NCI-H1105 treated with DMSO at 0.1 percent for 48 hours (cell line): ENCODE results near the gene ARMC5.
"Not testable (repeated sequence)": the region's sequence is repeated elsewhere in the genome, so short reads cannot be mapped to it uniquely, and the experiment has no call there.

Experiments used
- DNase-seq: peaks from one replicate; lab custom pipeline; 2025; lab: John Stamatoyannopoulos, UW

The ARMC5 gene

DNA sequence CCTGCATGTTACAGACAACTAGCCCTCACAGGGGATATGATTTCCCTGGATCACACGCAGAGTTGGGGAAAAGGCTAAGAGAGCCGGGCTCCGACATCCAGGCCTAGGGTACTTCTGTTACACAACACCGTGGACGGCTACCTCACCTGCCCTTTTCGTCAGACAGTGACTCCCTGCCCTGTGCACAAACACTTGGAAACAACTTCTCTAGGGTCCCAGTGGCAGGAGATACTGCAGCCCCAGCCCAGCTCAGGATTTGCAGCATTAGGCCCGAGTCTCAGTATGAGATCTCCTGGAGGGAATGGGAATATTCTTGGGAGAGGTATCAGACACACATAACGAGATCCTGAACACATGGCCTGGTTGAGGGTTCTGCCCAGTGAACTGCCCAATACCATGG, 40.6 kb downstream of the ARMC5 start:
- DNase-seq, result no peak

DNA sequence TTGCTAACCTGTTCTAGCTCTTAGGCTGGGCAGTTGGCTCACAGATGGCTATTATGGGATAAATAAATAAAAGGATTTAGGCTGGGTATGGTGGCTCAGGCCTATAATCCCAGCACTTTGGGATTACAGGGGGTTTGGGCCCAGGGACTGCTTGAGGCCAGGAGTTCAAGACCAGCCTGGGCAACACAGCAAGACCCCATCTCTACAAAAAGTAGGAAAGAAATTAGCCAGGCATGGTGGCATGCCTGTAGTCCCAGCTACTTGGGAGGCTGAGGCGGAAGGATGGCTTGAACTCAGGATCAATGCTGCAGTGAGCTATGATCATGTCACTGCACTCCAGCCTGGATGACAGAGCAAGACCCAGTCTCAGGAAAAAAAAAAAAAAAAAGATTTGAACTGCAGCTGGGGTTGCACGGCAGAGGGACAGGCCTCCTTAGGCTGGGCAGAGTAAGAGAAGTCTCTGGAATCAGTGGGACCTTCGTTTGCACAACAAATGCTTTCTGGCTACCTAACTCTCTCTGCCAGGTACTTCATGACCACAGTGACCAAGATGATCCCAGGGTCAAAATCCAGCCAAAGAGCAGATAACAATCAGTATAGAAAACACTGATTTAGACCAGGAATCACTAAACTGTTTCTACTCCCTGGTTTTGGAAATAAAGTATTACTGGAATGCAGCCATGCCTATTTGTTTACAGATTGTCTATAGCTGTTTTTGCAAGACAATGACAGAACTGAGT, 42.1 kb downstream of the ARMC5 start:
- no peak for DNase-seq

DNA sequence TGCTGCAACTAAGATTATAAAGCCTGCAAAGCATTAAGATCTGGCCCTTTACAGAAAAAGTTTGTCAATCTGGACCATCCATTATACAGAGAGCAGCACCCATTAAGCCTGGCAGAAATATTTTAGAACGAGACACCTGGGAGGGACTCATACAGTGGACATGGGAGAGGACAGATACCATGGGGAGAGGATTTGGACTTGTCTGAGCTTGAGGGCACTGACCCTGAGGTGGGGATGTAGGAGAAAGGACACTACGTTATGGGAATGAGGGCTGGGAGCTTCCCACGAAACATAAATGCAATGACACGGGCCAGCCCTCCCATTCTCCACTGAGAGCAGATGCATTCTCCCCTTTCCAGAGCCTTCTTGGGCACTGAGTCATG, 42.7 kb downstream of the ARMC5 start:
- DNase-seq, result no peak

DNA sequence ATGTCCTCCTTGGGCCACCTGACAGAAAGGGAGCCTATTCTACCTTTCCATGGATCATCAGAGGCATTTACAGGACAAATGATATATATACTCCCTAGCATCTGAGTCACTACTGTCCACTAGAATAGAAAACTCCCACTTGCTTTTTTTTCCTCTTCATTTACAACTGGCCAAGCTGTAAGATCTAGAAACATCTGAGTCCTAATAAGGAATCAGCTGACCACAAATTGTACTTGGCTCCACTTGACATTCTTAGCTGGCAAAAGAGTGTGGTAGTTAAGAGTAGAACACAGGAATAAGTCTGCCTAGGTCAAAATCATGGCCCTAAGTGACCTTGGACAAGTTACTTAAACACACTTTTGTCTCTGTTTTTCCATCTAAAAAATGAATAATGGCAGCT, 43.7 kb downstream of the ARMC5 start:
- no peak for DNase-seq

DNA sequence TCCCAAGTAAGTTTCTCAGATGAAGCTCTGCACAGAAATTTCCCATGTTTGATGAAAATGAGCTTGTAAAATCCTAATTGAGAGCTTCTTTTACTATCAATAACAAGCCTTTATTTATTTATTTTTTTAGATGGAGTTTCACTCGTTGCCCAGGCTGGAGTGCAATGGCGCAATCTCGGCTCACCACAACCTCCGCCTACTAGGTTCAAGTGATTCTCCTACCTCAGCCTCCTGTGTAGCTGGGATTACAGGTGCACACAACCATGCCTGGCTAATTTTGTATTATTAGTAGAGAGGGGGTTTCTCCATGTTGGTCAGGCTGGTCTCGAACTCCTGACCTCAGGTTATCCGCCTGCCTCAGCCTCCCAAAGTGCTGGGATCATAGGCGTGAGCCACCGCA, 44.3 kb downstream of the ARMC5 start:
- DNase-seq, result not testable (repeated sequence)

DNA sequence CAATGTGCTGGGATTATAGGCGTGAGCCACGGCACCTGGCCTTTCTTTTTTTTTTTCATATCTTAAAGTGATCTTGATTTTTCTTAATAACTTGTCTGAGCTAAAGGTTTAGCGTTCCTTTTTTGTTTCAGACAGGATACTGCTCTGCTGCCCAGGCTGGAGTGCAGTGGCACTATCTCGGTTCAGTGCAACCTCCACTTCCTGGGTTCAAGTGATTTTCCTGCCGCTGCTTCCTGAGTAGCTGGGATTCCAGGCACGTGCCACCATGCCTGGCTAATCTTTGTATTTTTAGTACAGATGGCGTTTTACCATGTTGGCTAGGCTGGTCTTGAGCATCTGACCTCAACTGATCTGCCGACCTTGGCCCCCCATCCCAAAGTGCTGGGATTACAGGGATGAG, 44.9 kb downstream of the ARMC5 start:
- no peak for DNase-seq

DNA sequence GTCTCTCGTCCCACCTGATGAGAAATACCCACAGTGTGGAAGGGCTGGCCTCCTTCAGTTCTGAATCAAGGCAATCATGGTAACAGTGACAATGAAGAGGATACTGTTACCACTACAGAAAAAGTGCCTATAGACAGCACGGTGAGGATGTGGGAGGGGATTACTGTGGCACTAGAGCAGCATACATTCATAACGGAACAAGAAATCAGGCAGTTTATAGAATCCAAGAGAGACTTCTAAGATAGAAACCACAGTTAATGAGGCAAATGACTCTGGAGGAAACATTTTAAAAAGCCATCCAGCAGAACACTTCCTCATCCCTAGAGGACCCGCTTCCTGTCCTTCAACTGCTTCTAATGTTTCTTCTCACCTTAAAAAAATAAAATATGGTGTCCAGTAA, 46.2 kb downstream of the ARMC5 start:
- DNase-seq, result no peak

DNA sequence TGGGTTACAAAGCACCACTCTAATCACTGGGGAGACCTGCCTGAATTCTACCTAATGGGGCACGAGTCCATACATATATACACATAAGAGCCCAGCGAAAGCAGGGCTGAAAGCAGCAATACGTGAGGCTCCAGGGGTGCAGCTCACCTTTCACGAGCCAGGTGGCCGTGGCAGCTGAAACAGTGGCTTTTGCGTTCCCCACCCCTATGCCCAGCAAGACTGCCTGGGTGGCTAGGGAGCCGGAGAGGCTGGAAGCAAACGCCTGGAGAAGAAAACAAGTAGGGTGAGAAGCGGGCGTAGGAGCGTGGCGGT, 48.3 kb downstream of the ARMC5 start:
- DNase-seq, result no peak

DNA sequence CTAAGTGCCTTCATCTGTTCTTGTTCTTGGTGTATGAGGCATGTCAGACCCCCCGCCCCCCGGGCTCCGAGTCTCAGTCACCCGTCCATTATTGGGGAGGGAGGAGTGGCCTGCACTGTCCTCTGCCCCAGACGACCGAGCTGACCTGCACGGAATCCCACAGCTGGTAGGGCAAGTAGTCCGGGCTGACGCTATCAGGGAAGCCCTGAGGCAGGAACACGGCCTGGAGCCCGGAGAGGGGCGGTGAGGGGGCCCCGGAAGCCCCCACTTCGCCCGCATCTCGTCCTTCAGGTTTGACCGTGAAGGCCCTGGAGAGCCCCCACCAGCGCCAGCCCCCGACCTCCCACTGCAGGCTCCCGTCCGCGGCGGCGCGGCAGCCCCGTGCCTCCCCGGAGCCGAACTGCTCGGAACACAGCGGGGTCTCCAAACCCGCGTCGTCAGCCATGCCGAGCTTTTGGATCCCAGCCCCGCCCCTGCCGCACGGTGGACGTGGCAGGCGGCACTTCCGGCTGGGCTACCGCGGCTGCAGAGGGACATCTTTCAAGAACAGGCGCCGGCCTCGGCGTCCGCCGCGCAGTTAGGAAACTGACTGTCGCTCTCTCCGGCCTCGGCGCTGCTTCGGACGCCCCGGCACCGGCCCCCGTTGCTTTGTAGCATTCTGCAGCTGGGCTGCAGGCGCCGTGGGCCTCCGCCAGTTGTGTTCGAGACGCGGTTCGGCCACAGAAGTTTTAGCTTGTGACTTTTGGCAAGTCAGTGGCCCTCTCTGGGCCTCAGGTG, 48.8 kb downstream of the ARMC5 start, which contains the start of gene RUSF1:
Gene RUSF1 (minus strand): TSS at position 463 of the 777 bp plus-strand sequence. CDS start 18 bp downstream, at position 445.
- peak; percentile 79 for DNase-seq

DNA sequence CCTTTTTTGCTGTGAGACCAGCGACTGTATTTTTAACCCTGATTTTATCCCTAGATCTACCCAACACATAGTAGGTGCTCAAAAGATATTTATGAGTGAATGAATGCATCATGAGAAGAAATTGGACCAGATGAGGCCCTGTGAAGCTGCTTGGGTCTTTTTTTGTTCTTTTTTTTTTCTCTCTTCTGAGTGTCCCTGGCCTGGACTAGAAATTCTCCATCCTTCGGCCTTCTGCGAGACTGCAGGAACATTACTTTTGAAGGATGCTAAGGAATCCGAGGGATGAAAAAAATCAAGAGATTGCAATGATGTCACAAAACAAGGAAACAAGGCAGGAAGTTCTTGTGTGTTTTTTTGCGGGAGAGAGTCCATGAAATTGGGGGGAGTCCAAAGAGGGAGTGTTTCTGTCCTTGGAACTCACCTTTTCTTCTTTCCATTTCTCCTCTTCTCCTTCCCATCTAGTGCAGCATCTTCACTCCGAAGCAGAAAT, 49.5 kb downstream of the ARMC5 start:
- no peak for DNase-seq

DNA sequence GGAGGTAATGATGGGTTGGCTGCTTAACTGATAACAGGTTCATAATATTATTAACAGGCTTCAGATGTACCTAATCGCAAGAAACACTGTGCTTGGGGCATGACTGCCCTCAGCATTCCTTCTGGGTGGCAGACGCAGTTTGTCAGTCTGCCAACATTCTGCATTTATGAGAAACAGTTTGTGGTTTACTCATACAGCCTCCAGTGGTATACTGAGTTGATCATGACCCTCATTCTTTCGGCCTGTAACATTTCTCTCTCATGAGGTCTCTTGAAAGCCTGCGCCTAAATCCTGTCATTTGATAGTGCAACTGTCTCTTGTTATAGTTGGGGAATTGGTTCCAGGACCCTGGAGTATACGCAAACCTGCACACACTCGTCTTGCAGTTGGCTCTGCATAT, 53.8 kb downstream of the ARMC5 start:
- DNase-seq, result no peak

DNA sequence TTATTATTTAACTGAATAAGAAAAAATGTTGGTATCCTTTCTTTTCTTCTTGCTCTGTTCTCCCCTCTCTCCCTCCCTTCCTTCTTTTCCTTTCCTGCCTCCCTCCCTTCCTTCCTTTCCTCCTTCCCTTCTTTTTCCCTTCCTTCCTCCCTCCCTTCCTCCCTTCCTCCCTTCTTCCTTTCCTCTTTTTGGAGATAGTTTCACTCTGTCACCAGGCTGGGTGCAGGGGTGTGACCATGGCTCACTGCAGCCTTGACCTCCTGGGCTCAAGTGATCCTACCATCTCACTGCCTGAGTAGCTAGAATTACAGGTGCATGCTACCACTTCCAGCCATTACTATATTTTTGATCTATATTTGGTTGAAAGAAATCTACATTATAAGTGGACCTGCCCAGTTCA, 54.6 kb downstream of the ARMC5 start:
- no peak for DNase-seq
